CD4-positive, CD25-positive, alpha-beta regulatory T cell (primary cell): Measurements from ENCODE around the gene COL5A1. TPM values are rescaled to one million over a fixed set of nuclear protein-coding genes. Genes with fewer than 3 reads are reported as not detected.
A peak's percentile ranks its signal among the peaks of the same experiment; 100 is the strongest.

ENCODE experiments used
- ATAC-seq, 2 donors: fragments of 150-1000 bp; cut with Tn5 transposase; one replicate each; pipeline ENCODE4 v1.10.0; 2021; ENCODE audit warnings: low read depth in 2 of 2, moderate number of reproducible peaks in 2 of 2, moderate library complexity in 1 of 2
- DNase-seq, 3 donors: peaks; one replicate each; pipeline versions ENCODE4 v3.0.0 to v3.0.0-alpha.2; 2012 to 2022; ENCODE audit warnings: mixed read lengths in 1 of 3
- H3K27ac ChIP-seq: one replicate; pipeline ENCODE4 v1.7.0; 2013; ENCODE audit warnings: mild to moderate bottlenecking, low read length; ENCODE audit not compliant: insufficient read depth, poor library complexity, severe bottlenecking
- H3K27me3 ChIP-seq: one replicate; pipeline ENCODE4 v1.7.0; 2013; ENCODE audit warnings: low read length; ENCODE audit not compliant: control insufficient read depth, insufficient read depth
- H3K36me3 ChIP-seq: one replicate; pipeline ENCODE4 v1.7.0; 2013; ENCODE audit warnings: mild to moderate bottlenecking, low read length, moderate library complexity; ENCODE audit not compliant: control insufficient read depth, insufficient read depth
- H3K4me1 ChIP-seq: 2 replicates; pipeline ENCODE4 v1.7.0; 2013; ENCODE audit warnings: mild to moderate bottlenecking, low read length; ENCODE audit not compliant: insufficient read depth, control insufficient read depth, poor library complexity, severe bottlenecking
- H3K4me3 ChIP-seq: one replicate; pipeline ENCODE4 v1.7.0; 2013; ENCODE audit warnings: low read depth, mild to moderate bottlenecking, low read length, moderate library complexity
- H3K9me3 ChIP-seq, 2 experiments: 1 replicate in 1 of 2; 2 replicates in 1 of 2; pipeline ENCODE4 v1.7.0; 2013; ENCODE audit warnings: low read length in 2 of 2, mild to moderate bottlenecking in 1 of 2, moderate library complexity in 1 of 2; ENCODE audit not compliant: control insufficient read depth in 2 of 2
- H3K27ac Mint-ChIP-seq, 3 donors: one replicate each; pipeline ENCODE4 v1.8.0; 2020 to 2022; ENCODE audit warnings: mild to moderate bottlenecking in 3 of 3, mixed read lengths in 3 of 3, moderate library complexity in 2 of 3
- H3K27me3 Mint-ChIP-seq: one replicate; pipeline ENCODE4 v1.8.0; 2022; ENCODE audit warnings: mild to moderate bottlenecking, mixed read lengths
- H3K36me3 Mint-ChIP-seq: one replicate; pipeline ENCODE4 v1.8.0; 2020; ENCODE audit warnings: mixed read lengths
- H3K4me1 Mint-ChIP-seq, 4 donors: one replicate each; pipeline ENCODE4 v1.8.0; 2020 to 2022; ENCODE audit warnings: mixed read lengths in 4 of 4, mild to moderate bottlenecking in 1 of 4
- H3K4me3 Mint-ChIP-seq, 4 donors: one replicate each; pipeline ENCODE4 v1.8.0; 2020 to 2022; ENCODE audit warnings: mild to moderate bottlenecking in 4 of 4, mixed read lengths in 4 of 4, moderate library complexity in 3 of 4
- H3K9me3 Mint-ChIP-seq, 7 donors: one replicate each; pipeline ENCODE4 v1.8.0; 2020 to 2022; ENCODE audit warnings: mixed read lengths in 7 of 7, mild to moderate bottlenecking in 3 of 7, moderate library complexity in 2 of 7
- polyA plus RNA-seq, 4 donors: library from polyadenylated mRNA; unstranded; fragments of 300-500 nt; fragmentation: Illumina TruSeq; gene quantifications; one replicate each; pipeline ENCODE4 v1.2.3, GENCODE V29; 2021
- total RNA-seq: library from RNA; stranded (reverse); gene quantifications from one replicate; pipeline ENCODE4 v1.2.3, GENCODE V29; 2022

The COL5A1 gene
- total and polyA plus RNA-seq, 5 donors from 2014 or later = 0.02 to 1.7 (median 0.10) TPM; not detected in 2

DNA sequence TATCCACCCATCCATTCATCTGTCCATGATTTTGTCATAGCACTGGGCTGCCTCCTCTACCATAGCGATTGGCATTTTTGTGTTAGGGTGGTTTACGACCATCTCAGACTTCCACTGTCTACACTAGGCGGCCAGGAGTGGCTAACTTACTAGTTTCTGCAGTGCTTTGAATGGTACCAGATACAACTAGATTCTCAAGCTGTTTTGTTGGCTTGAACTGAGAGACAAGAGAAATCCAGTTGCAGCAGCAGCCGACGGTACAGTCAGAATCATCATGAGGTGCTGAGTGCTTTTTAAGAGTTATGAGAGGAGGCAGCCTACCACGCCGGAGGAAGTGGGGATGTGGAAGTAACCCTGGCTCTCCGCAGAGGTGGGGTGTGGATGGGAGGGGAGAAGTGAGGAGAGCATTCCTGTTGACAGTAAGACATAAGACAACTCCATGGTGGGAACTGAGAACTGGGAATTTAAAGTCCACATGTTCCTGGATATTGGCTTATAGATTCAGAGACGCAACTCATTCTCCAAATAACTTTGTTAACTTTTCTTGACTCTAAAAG, 27.9 kb downstream of the COL5A1 start:
- DNase-seq (no peak), ATAC-seq (no peak)
- H3K27ac Mint-ChIP-seq = no peak overlapping the region
- H3K4me1 Mint-ChIP-seq = no peaks in the 10 kb centered on the region
- H3K27me3 Mint-ChIP-seq = peaks cover 4% of the 10 kb centered on the region
- peaks cover 0 to 5% (median 0%) of the 10 kb centered on the region in 7 donors for H3K9me3 Mint-ChIP-seq
- Histone ChIP-seq H3K27me3 (no peaks in the 10 kb centered on the region), H3K36me3 (no peaks in the 10 kb centered on the region), H3K4me1 (no peaks in the 10 kb centered on the region), H3K27ac (no peak overlapping the region), H3K4me3 (no peak overlapping the region), H3K9me3 (no peaks in the 10 kb centered on the region)
- no peaks in the 10 kb centered on the region for H3K36me3 Mint-ChIP-seq
- no peak overlapping the region for H3K4me3 Mint-ChIP-seq

DNA sequence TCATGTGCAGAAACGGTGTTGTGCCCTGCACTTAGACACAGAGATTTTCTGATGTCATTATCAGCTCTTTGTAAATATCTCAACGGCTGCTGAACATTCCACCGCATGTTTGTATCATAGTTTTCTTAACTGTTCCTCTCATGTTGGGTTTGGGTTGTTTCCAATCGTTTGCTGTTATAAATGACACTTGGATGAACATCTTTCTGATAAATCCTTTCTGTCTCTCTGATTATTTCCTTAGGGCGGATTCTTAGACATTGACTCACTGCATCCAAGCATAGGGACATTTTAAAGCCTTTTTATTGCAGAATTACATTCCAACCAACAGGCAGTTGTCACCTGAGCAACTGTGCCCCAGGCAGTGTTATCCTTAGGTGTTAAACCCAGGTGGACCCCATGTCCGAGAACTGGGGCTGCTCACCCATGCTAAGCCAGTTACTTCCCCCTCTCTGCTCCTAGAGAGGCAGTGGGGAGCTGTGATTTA, 28.5 kb downstream of the COL5A1 start:
- no peaks in the 10 kb centered on the region for H3K36me3 ChIP-seq
- H3K4me3 Mint-ChIP-seq = no peak overlapping the region
- ATAC-seq (no peak), DNase-seq (no peak)
- no peaks in the 10 kb centered on the region for H3K27me3 ChIP-seq
- H3K36me3 Mint-ChIP-seq = no peaks in the 10 kb centered on the region
- H3K9me3 Mint-ChIP-seq = peaks cover 0 to 5% (median 0%) of the 10 kb centered on the region in 7 donors
- H3K4me1 Mint-ChIP-seq = no peaks in the 10 kb centered on the region
- peaks cover 4% of the 10 kb centered on the region for H3K27me3 Mint-ChIP-seq
- H3K9me3 ChIP-seq = no peaks in the 10 kb centered on the region
- peak overlapping the region in 1 of 3 donors; percentile 40 for H3K27ac Mint-ChIP-seq
- H3K4me1 ChIP-seq = no peaks in the 10 kb centered on the region
- H3K27ac ChIP-seq = no peak overlapping the region
- H3K4me3 ChIP-seq = no peak overlapping the region

GRCh38 chr9:134670851-134671281, 29.3 kb downstream of the COL5A1 start:
- H3K27ac Mint-ChIP-seq = no peak overlapping the region
- Histone ChIP-seq H3K9me3 (no peaks in the 10 kb centered on the region), H3K27ac (no peak overlapping the region), H3K36me3 (no peaks in the 10 kb centered on the region), H3K4me1 (no peaks in the 10 kb centered on the region), H3K27me3 (no peaks in the 10 kb centered on the region), H3K4me3 (no peak overlapping the region)
- H3K4me1 Mint-ChIP-seq = no peaks in the 10 kb centered on the region
- DNase-seq (no peak), ATAC-seq (no peak)
- peaks cover 0 to 5% (median 0%) of the 10 kb centered on the region in 7 donors for H3K9me3 Mint-ChIP-seq
- H3K4me3 Mint-ChIP-seq = no peak overlapping the region
- peaks cover 4% of the 10 kb centered on the region for H3K27me3 Mint-ChIP-seq
- H3K36me3 Mint-ChIP-seq = no peaks in the 10 kb centered on the region

GRCh38 chr9:134671341-134672113, 29.9 kb downstream of the COL5A1 start:
- Histone ChIP-seq H3K4me1 (no peaks in the 10 kb centered on the region), H3K4me3 (no peak overlapping the region), H3K9me3 (no peaks in the 10 kb centered on the region), H3K27ac (no peak overlapping the region), H3K36me3 (no peaks in the 10 kb centered on the region), H3K27me3 (no peaks in the 10 kb centered on the region)
- Mint-ChIP-seq H3K27me3 (peaks cover 5% of the 10 kb centered on the region), H3K4me3 (no peak overlapping the region), H3K36me3 (no peaks in the 10 kb centered on the region), H3K27ac (no peak overlapping the region), H3K4me1 (no peaks in the 10 kb centered on the region), H3K9me3 (peaks cover 0 to 5% (median 0%) of the 10 kb centered on the region in 7 donors)
- ATAC-seq (no peak), DNase-seq (no peak)

DNA sequence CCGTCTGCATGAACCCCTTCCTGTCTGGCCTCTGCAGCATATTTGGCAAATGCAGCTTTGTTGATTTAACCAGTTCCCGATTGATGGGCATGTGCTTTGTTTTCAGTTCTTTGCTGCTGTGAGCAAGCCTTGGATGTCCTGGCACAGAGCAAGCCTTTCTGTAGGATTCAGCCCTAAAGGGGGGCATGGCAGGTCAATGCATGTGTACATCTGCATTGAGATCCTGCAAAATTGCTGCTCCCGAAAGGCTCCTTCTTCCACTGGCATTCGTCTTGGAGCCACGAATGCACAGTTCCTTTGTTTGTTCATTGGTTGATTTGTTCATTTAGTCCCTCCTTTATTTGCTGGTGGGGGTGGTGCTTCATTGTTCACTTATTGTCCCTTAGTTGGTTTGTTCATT, 34.8 kb downstream of the COL5A1 start:
- Mint-ChIP-seq H3K27me3 (peaks cover 8% of the 10 kb centered on the region), H3K36me3 (no peaks in the 10 kb centered on the region)

DNA sequence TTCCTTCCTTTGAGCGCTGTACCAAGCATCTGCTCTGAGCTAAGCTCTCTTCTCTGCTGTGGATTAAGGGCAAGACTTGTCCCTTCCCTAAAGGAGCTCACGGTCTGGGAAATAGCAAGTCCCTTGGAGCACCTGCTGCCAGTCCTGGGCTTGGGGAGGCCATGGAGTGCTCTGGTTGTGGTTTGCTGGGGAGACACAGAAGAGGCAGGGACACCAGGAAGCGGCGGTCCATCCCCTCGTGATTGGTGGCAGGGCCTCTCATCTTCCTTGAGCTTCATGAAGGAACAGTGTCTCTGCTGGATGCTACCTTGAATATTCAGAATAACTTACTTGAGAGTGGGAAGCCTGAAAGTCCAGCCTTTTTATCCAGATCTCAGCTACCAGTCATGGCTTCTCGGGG, 35.3 kb downstream of the COL5A1 start:
- no peaks in the 10 kb centered on the region for H3K9me3 ChIP-seq
- DNase-seq (no peak), ATAC-seq (no peak)
- no peak overlapping the region for H3K4me3 Mint-ChIP-seq
- H3K36me3 Mint-ChIP-seq = no peaks in the 10 kb centered on the region
- no peak overlapping the region for H3K4me3 ChIP-seq
- peaks cover 0 to 3% (median 0%) of the 10 kb centered on the region in 7 donors for H3K9me3 Mint-ChIP-seq
- no peaks in the 10 kb centered on the region for H3K4me1 Mint-ChIP-seq
- no peak overlapping the region for H3K27ac Mint-ChIP-seq
- H3K36me3 ChIP-seq = no peaks in the 10 kb centered on the region
- no peak overlapping the region for H3K27ac ChIP-seq
- no peaks in the 10 kb centered on the region for H3K4me1 ChIP-seq
- H3K27me3 Mint-ChIP-seq = peaks cover 5% of the 10 kb centered on the region
- H3K27me3 ChIP-seq = no peaks in the 10 kb centered on the region

More for the DNA sequence above, 34.8 kb downstream of the COL5A1 start:
- Histone ChIP-seq H3K4me1 (no peaks in the 10 kb centered on the region), H3K9me3 (no peaks in the 10 kb centered on the region), H3K36me3 (no peaks in the 10 kb centered on the region), H3K27ac (no peak overlapping the region), H3K27me3 (no peaks in the 10 kb centered on the region), H3K4me3 (no peak overlapping the region)
- H3K4me1 Mint-ChIP-seq = no peaks in the 10 kb centered on the region
- ATAC-seq (no peak), DNase-seq (no peak)
- peaks cover 0 to 3% (median 0%) of the 10 kb centered on the region in 7 donors for H3K9me3 Mint-ChIP-seq
- no peak overlapping the region for H3K4me3 Mint-ChIP-seq
- no peak overlapping the region for H3K27ac Mint-ChIP-seq

GRCh38 chr9:134677743-134678142, 36.1 kb downstream of the COL5A1 start:
- H3K36me3 ChIP-seq = no peaks in the 10 kb centered on the region
- no peak overlapping the region for H3K4me3 Mint-ChIP-seq
- H3K9me3 ChIP-seq = no peaks in the 10 kb centered on the region
- no peak for DNase-seq
- peaks cover 5% of the 10 kb centered on the region for H3K27me3 Mint-ChIP-seq
- no peak for ATAC-seq
- no peaks in the 10 kb centered on the region for H3K27me3 ChIP-seq
- H3K4me1 ChIP-seq = no peaks in the 10 kb centered on the region
- no peak overlapping the region for H3K27ac Mint-ChIP-seq
- no peak overlapping the region for H3K4me3 ChIP-seq
- H3K9me3 Mint-ChIP-seq = peaks cover 0 to 3% (median 0%) of the 10 kb centered on the region in 7 donors
- H3K27ac ChIP-seq = no peak overlapping the region
- no peaks in the 10 kb centered on the region for H3K36me3 Mint-ChIP-seq
- H3K4me1 Mint-ChIP-seq = no peaks in the 10 kb centered on the region
